Activated CD4-positive, alpha-beta T cell treated with anti-CD3 and anti-CD28 coated beads, Interleukin-2, Interleukin-4, amounts not matched to agents 100 ng/mL and 50 ng/mL, durations not matched to agents 16 hours and 8 hours (primary cell): ENCODE measurements around the gene PCDH9.

Experiments
- DNase-seq: peaks from one replicate; pipeline ENCODE4 v3.0.0-alpha.2; 2020; ENCODE audit warnings: low spot score

Gene PCDH9

DNA sequence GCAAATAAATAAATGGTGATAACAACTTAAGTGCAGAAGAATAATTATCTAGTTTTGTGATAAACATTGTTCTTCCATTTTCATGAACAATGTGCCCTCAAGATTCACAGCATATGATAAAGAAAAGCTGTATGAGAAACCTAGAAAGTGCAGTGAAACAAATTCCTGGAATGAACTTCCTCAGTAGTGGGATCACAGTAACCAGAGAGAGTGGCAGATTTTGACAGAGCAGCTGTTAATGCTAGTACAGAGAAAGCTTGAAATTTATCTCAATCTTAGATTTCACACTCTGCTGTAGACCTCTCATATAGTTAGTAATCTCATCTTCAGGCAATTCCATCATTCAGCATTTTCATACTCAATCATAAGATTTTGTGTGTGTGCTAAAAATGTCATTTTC lies 664.9 kb downstream of the PCDH9 start:
- no peak for DNase-seq

DNA sequence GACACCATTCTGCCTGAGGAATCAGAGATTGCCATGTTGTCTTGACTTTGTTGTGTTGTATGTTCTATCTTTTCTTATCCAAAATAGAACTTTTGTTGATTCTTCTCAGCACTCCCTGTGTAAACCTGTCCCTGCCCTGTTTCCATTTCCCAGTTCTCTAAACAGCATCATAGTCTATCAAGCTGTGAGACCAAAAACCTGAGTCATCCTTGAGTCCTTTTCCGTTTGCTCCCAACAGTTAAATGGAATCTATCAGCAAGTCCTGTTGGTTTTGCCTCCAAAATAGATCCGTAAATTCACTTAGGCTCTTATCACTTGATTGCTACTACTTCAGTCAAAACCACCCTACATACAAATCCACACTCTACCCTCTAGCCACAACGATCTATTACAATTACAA lies 667.1 kb downstream of the PCDH9 start:
- DNase-seq = no peak

DNA sequence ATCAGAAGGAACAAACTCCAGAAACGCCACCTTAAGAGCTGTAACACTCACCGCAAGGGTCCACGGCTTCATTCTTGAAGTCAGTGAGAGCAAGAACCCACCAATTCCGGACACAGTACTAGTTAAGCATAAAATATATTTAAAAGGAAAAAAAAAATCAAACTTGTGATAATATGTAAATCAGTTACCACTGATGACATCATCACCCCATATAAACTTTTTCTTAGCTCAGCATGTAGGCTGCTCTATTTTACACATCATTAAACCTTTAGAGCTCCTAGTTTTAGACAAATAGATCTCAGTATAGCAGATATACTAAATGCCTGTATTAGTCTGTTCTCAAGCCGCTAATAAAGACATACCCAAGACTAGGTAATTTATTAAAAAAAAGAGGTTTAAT lies 668.1 kb downstream of the PCDH9 start:
- no peak for DNase-seq

DNA sequence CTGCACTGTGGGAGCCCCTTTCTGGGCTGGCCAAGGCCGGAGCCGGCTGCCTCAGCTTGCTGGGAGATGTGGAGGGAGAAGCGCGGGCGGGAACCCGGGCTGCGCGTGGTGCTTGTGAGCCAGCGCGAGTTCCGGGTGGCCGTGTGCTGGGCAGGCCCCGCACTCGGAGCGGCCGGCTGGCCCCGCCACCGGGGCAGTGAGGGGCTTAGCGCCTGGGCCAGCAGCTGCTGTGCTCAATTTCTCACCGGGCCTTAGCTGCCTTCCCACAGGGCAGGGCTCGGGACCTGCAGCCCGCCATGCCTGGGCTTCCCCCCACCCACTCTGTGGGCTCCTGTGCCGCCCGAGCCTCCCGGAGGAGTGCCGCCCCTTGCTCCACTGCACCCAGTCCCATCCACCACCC lies 669.1 kb downstream of the PCDH9 start:
- no peak for DNase-seq

DNA sequence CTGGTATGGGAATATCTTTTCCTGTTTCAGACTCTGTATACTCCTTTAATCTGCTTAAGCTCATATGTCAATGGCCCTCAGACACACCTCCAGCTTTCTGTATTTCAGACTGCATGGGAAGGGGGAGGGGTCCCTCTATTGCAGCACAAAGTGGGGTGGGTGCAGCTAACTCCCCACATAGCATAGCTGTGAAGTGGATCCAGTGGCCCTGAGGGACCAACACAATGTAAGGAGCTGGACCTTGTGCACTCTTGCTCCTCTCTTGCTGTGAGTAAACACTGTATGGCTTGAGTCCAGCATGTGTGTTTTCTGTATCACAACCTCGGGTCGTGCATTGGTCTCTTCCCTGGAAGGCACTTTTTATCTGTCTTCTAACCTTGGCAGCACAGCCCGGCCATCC lies 669.9 kb downstream of the PCDH9 start:
- no peak for DNase-seq

DNA sequence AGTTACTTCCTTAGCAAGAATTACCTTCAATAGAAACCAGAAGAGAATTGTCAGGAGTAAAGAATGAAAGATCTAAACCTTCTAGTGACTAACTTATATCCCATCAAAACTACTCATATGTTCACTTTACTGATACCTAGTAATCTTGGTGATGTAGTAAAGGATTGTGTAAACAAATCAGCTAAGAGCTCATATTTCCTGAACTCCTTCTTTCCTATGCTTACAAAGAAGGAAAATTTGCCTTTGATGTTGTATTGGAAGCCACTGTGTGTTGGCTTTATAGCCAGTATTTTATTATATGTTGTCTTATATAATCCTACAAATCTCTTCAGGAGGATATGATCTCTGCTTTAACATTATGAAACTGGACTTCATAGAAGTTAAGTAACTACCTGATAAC lies 671.0 kb downstream of the PCDH9 start:
- DNase-seq = no peak

DNA sequence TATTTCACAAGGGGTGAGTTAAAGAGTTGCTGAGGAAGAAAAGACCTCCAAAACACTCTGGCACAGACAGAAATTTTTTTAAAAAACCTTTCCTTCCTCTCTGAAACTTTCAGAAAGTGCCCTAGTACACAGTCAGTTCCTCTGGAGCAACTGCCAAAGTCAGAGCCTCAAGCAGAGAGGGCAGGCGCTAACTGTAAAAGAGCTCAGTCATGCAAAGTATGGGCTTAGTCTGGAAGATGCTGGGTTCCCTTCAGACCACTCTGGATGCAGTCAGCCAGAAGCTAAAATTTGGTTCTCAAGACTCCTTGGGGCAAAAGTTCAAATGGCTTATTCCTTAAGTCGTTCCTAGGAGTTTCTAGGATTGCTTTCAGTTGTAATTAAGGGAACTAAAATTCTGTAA lies 671.6 kb downstream of the PCDH9 start:
- no peak for DNase-seq

DNA sequence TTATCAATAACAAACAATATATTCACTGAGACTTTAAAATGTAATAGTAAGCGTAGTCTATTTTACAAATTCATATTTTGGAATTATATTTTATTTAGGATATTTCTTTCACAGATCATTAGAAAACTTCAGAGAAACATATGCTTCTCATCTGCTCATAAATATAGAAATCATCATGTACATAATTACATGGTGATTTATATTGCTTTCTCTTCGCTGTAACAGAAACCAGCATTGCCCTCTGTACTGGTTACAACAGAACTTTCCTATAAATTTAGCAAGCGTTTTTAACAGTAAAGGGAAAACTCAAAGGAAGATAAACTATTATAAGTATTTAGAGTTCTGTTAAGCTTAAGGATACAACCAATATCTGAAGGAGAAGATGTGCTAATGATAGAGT lies 672.8 kb downstream of the PCDH9 start:
- no peak for DNase-seq

DNA sequence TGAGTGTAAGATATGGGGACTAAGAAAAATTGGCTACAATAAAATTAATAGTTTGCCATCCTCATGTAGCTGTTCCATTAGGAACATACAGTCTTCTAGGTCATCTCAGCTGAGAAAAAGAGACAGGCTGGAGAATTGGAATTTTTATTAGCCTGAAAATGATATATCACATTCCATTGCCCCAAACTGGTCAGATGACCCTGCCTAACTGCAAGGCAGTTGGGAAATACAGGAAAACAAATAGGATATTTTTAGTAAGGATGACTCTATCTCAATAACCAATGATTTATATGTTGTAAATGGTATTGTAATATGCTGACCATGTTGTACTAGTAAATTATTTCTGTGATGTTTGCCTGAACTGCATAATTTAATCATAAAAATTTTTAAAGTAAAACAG lies 673.8 kb downstream of the PCDH9 start:
- no peak for DNase-seq

DNA sequence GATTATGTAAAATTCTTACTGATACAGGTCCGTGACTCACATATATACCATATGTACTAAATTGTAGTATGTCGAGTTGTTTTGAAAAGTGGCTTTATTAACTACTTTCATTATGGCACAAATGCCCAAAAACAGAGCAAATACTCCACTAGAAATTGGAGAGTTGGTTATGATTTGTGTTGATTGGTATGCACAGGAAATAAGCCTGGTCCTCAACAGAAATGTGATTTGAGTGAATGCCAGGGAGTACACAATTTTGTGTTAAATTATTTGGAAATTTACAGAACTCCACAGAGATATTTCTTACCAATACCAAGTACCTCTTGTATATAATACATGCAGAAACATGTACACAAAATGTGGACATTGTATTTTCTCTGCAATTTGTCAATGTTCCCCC lies 676.7 kb downstream of the PCDH9 start:
- DNase-seq = no peak

DNA sequence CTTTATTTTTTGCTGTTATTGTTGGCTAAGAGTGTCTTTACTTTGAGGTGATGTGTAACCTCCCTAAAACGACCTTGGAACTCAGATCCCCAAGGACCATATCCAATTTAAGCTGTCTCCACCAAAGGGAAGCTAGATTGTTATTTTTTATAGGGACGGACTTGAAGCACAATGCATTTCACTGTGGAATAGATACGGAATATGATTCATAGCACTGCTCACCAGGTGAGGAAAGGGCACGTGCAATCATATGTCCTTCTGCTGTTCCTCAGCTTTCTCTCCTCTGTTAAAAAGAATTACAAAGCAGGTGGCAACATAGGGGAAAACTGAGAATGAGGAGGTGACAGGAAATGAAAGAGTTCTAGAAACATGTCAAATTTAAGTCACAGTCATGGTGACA lies 679.0 kb downstream of the PCDH9 start:
- DNase-seq = no peak

DNA sequence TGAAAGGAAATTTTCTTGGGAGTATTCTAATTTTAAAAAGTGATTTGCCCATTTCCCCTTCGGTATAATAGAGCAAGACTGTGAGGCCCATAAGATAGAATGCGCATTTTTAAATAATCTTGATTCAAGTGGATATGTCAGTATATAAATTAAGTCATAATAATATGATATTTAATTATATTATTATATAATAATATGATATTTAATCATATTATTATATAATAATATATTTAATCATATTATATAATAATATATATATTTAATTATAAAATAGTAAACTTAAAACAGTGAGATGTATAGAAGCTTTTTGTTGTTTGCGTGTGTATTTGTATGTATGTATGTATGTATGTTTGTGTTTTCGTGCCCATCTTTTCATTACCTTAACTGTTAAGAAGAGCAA lies 682.5 kb downstream of the PCDH9 start:
- DNase-seq = no peak

DNA sequence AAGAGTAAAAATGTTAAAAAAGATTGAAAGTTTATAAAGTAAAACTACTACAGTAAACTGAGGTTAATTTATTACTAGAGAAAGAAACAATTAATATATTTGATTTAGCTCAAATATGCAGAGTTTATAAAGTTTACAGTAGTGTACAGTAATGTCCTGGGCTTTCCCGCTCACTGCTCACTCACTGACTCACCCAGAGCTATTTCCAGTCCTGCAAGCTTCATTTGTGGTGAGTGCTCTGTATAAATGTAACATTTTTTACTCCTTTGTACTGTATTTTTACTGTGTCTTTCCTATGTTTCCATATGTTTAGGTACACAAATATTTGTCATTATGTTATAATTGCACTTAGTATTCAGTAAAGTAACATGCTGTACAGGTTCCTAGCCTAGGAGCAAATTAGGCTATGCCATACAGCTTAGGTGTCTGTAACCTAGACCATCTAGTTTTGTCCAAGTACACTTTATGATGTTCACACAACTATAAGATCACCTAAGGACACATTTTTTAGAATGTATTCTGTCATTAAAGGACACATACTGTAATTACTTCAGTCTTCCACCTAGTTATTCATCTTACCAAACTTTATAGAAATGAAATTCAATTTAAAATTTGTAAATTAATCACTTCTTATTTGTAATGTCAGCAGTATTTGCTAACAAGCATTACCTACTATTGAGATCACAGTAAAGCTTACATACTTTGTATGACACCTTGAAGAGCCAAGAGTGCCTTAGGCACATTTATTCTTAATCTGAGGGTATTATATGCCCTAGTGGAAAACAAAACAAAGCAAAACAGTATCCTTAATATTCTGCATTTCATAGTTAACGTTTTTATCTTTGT lies 683.4 kb downstream of the PCDH9 start:
- DNase-seq = no peak

DNA sequence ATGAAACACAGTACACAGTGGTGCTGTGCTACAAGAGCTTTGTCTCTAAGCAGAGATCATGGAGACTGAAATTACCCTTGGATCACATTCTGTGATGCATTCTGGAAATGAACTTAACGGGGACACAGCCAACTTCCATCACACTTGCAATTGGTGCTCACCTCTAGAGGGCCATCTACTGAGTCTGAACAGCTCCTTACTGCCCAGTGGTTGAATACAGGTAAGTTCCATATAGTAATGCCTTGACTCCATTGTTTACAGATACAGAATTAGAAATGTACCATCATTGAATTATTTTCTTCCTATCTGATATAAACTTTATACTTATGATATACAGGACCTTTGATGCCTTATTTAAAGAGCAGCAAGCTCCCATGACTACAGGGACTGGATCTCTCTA lies 686.4 kb downstream of the PCDH9 start:
- DNase-seq = no peak

DNA sequence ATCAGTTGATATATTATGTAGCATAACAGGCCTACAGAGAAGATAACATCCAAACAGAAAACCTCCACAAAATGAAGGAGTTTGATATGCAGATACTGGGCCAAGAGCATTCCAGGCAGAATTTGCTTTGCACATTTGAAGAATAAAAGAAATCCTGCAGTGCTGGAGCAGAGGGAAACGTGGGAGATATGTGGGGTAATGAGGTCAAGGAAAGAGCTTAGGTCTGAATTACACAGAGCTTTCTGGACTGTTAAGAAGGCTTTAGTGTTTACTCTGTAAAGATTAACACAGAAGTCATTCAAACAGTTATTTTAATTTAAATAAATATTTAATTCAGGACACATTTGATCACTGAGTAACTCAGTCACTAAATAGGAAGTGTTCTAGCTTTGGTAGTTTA lies 692.7 kb downstream of the PCDH9 start:
- DNase-seq = no peak

DNA sequence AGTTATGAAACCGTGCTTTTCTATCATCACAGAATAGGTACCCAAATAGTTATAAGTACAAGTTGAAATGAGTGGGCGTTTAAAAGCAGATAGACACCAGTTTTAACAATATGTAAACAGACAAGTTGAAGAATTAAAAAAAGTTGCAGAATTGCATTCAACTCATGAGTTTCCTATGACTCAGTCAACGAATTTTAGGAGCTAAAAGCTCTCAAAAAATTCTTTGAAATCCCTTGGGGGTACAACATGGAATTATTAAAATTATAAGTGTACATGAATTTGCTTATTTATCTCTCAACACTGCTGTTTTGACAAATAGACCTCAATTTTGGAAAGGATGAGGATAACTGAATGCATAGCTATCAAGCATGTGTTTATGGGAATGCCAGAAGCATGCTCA lies 693.4 kb downstream of the PCDH9 start:
- DNase-seq = no peak

DNA sequence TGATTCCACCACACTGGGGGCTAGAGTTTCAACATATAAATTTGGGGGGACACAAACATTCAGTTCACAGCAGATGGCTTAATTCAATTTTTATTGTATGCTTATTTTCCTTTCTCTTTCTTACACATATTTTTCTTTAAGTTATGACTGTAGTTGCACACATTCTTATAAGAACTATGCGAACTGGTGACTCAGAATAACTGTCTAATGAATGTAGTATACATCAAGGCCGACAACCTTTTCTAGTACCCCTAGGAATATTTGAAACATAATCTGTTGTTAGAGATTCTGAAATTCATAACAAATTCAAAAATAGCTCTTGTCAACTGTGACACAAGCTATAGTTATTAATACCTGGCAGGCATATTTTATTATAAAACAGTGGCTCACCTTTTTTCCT lies 695.6 kb downstream of the PCDH9 start:
- no peak for DNase-seq

DNA sequence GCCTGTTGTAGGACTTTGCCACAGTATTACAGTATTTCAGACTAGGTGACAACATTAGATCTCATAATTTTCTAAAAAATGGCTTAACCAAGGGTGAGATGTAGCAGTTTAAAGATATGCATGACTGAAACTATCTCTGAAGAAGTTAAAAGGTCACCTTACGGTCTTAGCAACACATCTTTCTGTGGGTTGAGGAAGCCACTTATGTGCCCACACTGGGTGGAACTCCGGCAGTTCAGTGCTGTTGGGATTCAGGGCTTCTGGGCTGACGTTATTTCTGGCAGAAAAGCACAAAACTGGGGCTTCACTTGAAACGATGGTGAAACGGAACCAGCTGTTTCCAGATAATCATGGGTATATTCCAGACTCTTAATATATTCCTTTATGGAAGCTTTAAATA lies 697.3 kb downstream of the PCDH9 start:
- DNase-seq = no peak

DNA sequence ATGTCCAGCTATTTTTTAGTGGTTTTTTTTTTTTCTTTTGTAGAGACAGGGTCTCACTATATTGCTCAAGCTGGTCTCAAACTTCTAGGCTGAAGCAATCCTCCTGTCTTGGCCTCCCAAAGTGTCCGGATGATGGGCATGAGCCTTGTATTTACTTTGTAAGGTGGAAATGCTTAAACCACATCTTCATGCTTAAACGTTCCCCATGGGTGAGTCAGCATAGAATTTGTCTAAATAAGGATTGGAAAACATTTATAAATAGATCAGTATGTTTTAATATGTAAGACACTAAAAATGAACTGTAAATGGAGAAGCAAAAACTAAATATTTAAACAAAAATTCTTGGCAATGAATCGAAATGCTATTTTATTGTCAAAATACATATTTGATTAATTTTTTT lies 698.0 kb downstream of the PCDH9 start:
- no peak for DNase-seq

DNA sequence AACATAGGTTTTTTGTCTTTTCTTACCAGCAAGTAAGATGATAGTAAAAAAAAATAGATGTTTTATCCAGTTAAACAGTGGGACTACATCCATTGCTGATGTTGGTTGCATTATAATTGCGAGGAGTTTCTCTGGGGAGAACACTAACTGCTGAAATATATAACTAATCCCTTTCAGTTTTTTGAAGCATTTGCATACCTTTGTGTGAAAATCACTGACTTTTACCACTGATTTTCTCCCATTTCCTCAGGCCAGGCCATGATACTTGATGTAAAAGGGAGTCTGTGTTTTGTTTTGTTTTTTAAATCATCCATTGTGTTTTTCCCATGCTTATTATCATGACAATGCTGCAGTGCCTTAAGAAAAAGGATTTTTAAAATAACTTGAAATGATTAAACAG lies 699.5 kb downstream of the PCDH9 start:
- DNase-seq = no peak

DNA sequence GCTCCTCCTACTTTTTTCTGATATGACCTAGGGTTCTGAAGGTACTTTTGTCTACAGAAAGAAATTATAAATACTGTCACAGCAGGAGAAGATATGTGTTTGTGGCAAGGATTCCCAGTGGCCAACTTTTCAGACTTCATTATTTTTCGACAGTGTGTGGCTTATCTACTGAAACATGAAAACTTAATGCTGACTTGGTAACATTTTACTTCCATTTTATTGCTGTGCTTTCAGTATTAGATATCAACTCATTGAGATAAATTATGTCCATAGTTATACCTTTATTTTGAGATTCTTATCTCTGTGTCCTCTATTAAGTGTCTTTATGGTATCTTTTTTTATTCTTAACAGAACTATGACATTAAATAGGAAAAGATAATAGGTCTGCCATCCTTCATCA lies 700.0 kb downstream of the PCDH9 start:
- DNase-seq = no peak

DNA sequence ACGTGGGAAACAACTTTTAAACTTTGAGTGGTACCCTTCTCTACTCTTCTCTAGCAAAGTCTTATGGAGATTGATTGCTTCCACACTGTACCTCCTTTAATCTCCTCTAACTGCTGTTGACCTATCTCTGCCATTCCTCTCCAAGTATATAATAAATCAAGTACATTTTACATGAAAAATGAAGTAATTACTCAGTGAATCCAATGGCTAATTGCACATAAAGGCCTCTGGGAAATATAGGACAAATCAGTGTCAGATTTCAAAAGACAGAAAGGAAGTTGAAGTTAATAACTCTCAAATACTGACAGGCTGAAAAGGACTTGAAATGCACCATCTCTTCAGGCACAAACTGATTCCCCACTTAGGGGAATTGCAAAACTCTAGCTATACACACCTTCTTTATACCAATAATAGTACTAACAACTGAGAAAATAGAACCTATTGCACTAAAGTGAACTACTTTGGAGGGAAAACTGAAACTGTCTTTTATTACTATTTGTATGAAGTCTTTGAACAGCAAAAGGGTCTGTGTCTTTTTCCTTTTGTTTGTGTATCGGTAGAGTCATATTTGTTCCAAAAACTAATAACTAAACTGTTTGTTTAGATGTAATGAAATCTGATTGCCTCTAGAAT lies 701.1 kb downstream of the PCDH9 start:
- DNase-seq = no peak

DNA sequence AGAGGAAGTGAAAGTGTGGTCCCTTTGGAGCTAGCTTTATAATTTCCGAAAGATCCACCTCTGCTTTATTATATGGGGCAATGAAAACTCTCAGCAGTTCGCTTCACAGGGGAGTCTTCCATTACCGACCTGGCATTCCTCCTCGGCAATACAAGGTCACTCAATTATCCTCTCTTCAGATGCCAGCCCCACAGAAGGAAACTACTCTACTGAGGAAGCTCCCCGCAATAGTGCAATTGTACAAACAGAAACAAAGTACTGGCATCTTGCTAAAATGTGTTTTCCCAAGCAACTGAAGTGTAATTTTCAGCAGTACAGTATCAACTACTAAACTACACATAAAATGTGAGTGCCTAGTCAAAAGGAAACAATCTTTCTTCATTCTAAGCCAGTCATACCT lies 702.0 kb downstream of the PCDH9 start:
- no peak for DNase-seq
